HepG2 (cell line): ENCODE measurements around the gene XPO5. TPM values are rescaled to one million over a fixed set of nuclear protein-coding genes. Genes with fewer than 3 reads are reported as not detected.

Experiments used
- CENPT ChIP-seq: sonication (generic); formaldehyde crosslinking; IDR thresholded peaks from 2 replicates; pipeline ENCODE4 v1.8.0; 2022; ENCODE audit warnings: low read depth, mild to moderate bottlenecking, moderate library complexity, missing genetic modification reagents
- CSRNP1 ChIP-seq: sonication (generic); formaldehyde crosslinking; IDR thresholded peaks from 2 replicates; pipeline ENCODE4 v1.8.1; 2023; ENCODE audit warnings: mild to moderate bottlenecking, missing genetic modification reagents
- GPBP1L1 ChIP-seq: sonication (generic); formaldehyde crosslinking; IDR thresholded peaks from 2 replicates; pipeline ENCODE4 v1.5.0; 2020; ENCODE audit warnings: mild to moderate bottlenecking, missing genetic modification reagents
- HINFP ChIP-seq: sonication (generic); formaldehyde crosslinking; IDR thresholded peaks from 2 replicates; pipeline ENCODE4 v1.4.0; 2020; ENCODE audit warnings: low read depth, mild to moderate bottlenecking, missing genetic modification reagents
- IKZF4 ChIP-seq: sonication (generic); formaldehyde crosslinking; IDR thresholded peaks from 2 replicates; pipeline ENCODE4 v1.5.1; 2020; ENCODE audit warnings: borderline replicate concordance, mild to moderate bottlenecking, low read depth, missing genetic modification reagents; ENCODE audit errors: not compliant biosample characterization
- IRF2 ChIP-seq: IDR thresholded peaks from 2 replicates; pipeline ENCODE4 v1.6.1; 2018; ENCODE audit warnings: missing genetic modification reagents, missing compliant biosample characterization
- POLR2G ChIP-seq: fragments of 200-400 bp; formaldehyde crosslinking; IDR thresholded peaks from 2 replicates; pipeline ENCODE4 v1.6.1; 2018; ENCODE audit warnings: mild to moderate bottlenecking, low read depth, low read length, moderate library complexity
- SKI ChIP-seq: fragments of 450-650 bp; IDR thresholded peaks from one replicate; pipeline ENCODE4 v1.6.1; 2018; ENCODE audit warnings: mild to moderate bottlenecking; ENCODE audit not compliant: partially characterized antibody
- SRY ChIP-seq: sonication (generic); formaldehyde crosslinking; IDR thresholded peaks from 2 replicates; pipeline ENCODE4 v1.8.0; 2022; ENCODE audit warnings: mild to moderate bottlenecking, missing genetic modification reagents
- TBP ChIP-seq: sonication (generic); formaldehyde crosslinking; IDR thresholded peaks from 2 replicates; pipeline ENCODE4 v1.5.0; 2020; ENCODE audit warnings: missing genetic modification reagents
- USF2 ChIP-seq, 2 experiments: sonication (generic) in 1 of 2; formaldehyde crosslinking in 1 of 2; IDR thresholded peaks; 2 replicates each; pipeline versions ENCODE4 v1.5.1 to v1.6.1; 2011 to 2020; ENCODE audit warnings: borderline replicate concordance in 1 of 2, low read depth in 1 of 2, low read length in 1 of 2, mild to moderate bottlenecking in 1 of 2, missing genetic modification reagents in 1 of 2, moderate library complexity in 1 of 2
- ZMYM4 ChIP-seq: sonication (generic); formaldehyde crosslinking; IDR thresholded peaks from 2 replicates; pipeline ENCODE4 v1.8.1; 2023; ENCODE audit warnings: mild to moderate bottlenecking, missing genetic modification reagents
- ZNF124 ChIP-seq: sonication (generic); formaldehyde crosslinking; IDR thresholded peaks from 2 replicates; pipeline ENCODE4 v1.4.0; 2020; ENCODE audit warnings: missing genetic modification reagents
- ZNF224 ChIP-seq: sonication (generic); formaldehyde crosslinking; IDR thresholded peaks from 2 replicates; pipeline ENCODE4 v1.5.0; 2020; ENCODE audit warnings: mild to moderate bottlenecking, missing genetic modification reagents
- ZNF414 ChIP-seq: sonication (generic); formaldehyde crosslinking; IDR thresholded peaks from 2 replicates; pipeline ENCODE4 v1.5.0; 2020; ENCODE audit warnings: missing genetic modification reagents
- ZNF44 ChIP-seq: sonication (generic); formaldehyde crosslinking; IDR thresholded peaks from 2 replicates; pipeline ENCODE4 v1.5.1; 2020; ENCODE audit warnings: mild to moderate bottlenecking, missing genetic modification reagents
- ZNF501 ChIP-seq: sonication (generic); formaldehyde crosslinking; IDR thresholded peaks from 2 replicates; pipeline ENCODE4 v1.5.1; 2020; ENCODE audit warnings: mild to moderate bottlenecking, moderate library complexity, missing genetic modification reagents
- ZNF577 ChIP-seq: sonication (generic); formaldehyde crosslinking; IDR thresholded peaks from 2 replicates; pipeline ENCODE4 v1.4.0; 2020; ENCODE audit warnings: mild to moderate bottlenecking, low read depth, missing genetic modification reagents, borderline replicate concordance
- ZNF775 ChIP-seq: sonication (generic); formaldehyde crosslinking; IDR thresholded peaks from 2 replicates; pipeline ENCODE4 v1.4.0; 2020; ENCODE audit warnings: missing genetic modification reagents, mild to moderate bottlenecking, moderate library complexity, borderline replicate concordance
- ZSCAN20 ChIP-seq: sonication (generic); formaldehyde crosslinking; IDR thresholded peaks from 2 replicates; pipeline ENCODE4 v1.4.0; 2020; ENCODE audit warnings: missing genetic modification reagents, mild to moderate bottlenecking, borderline replicate concordance
- polyA plus RNA-seq, 8 experiments: library from polyadenylated mRNA; depleted of rRNA in 3 of 8; stranded (reverse) in 7 of 8; unstranded in 1 of 8; fragments of >200 nt; fragmentation: Illumina TruSeq in 4 of 8; extraction: Trizol in 4 of 8; gene quantifications; 2 replicates each; pipeline versions ENCODE4 v1.2.1 to v1.2.3, GENCODE V29; 2011 to 2016; ENCODE audit warnings: low read depth in 4 of 8, missing spikeins in 1 of 8, mixed read lengths in 1 of 8; ENCODE audit not compliant: insufficient read depth in 1 of 8
- total RNA-seq, 5 experiments: library from RNA; depleted of rRNA; stranded (reverse); fragments of >200 nt; fragmentation: Illumina TruSeq; extraction: Trizol; gene quantifications; 2 replicates each; pipeline ENCODE4 v1.2.3, GENCODE V29; 2016; ENCODE audit warnings: low read depth in 1 of 5

XPO5 gene
- total and polyA plus RNA-seq, 2 of the 13 experiments (the other 11 are each of a cell fraction or from before 2014, with no cell fraction given) = 52.2 to 68.0 TPM

- TF ChIP-seq IKZF4 (CRISPR knock-in tag) (no peak), CSRNP1 (CRISPR knock-in tag) (no peak), SRY (no peak), HINFP (CRISPR knock-in tag) (no peak), ZSCAN20 (CRISPR knock-in tag) (no peak), ZNF224 (CRISPR knock-in tag) (0 out of 2 replicates have a peak, but pooled peaks have one; percentile 61), ZNF577 (no peak), IRF2 (CRISPR knock-in tag) (peak; percentile 81; the same call in 1 of the 2 replicates), USF2 (IDR thresholded peaks at IDR 0.05; ENCODE audit: low read depth, low read length) (no peak), USF2 (CRISPR knock-in tag; IDR thresholded peaks at IDR 0.05; ENCODE audit: borderline replicate concordance) (peak; percentile 25; the same call in 1 of the 2 replicates), ZNF775 (CRISPR knock-in tag) (no peak), ZNF414 (CRISPR knock-in tag) (no peak), GPBP1L1 (CRISPR knock-in tag) (no peak), TBP (CRISPR knock-in tag) (no peak), ZNF501 (no peak), POLR2G (no peak; the same call in 1 of the 2 replicates), SKI (peak; percentile 58), CENPT (no peak), ZNF44 (no peak), ZMYM4 (CRISPR knock-in tag) (peak; percentile 45; the same call in 1 of the 2 replicates), ZNF124 (CRISPR knock-in tag) (peak; percentile 59; the same call in 1 of the 2 replicates)
These were observed 79.3 kb downstream of the XPO5 start (continued) for GRCh38 chr6:43496370-43497128.
